Breast epithelium (tissue), 4 donors: ENCODE results near the gene ADARB1. TPM values are rescaled to one million over a fixed set of nuclear protein-coding genes. Genes with fewer than 3 reads are reported as not detected.

ENCODE experiments used
- DNase-seq, 2 donors: peaks; one replicate each; pipeline ENCODE4 v3.0.0-alpha.2; 2019; ENCODE audit warnings: low spot score in 2 of 2
- H3K27ac ChIP-seq, 2 donors: fragments of 200-600 bp; sonication (generic) in 1 of 2; one replicate each; pipeline ENCODE4 v1.5.1; 2016 to 2019; ENCODE audit warnings: mild to moderate bottlenecking in 1 of 2
- H3K27me3 ChIP-seq, 2 donors: fragments of 200-600 bp; sonication (generic) in 1 of 2; one replicate each; pipeline versions ENCODE4 v1.5.1 to v1.6.0; 2017 to 2019; ENCODE audit warnings: control low read depth in 1 of 2, mild to moderate bottlenecking in 1 of 2
- H3K36me3 ChIP-seq: fragments of 200-600 bp; one replicate; pipeline ENCODE4 v1.5.1; 2019
- H3K4me1 ChIP-seq, 2 donors: fragments of 200-600 bp; sonication (generic); one replicate each; pipeline ENCODE4 v1.5.1; 2016 to 2019; ENCODE audit warnings: control low read depth in 1 of 2
- H3K4me3 ChIP-seq, 3 donors: fragments of 200-600 bp; sonication (generic); 1 replicate in 2 of 3; 2 replicates in 1 of 3; pipeline ENCODE4 v1.5.1; 2016 to 2019; ENCODE audit warnings: mild to moderate bottlenecking in 3 of 3, moderate library complexity in 2 of 3
- H3K9me3 ChIP-seq, 2 donors: fragments of 200-600 bp; sonication (generic) in 1 of 2; one replicate each; pipeline ENCODE4 v1.5.1; 2016 to 2019; ENCODE audit warnings: control low read depth in 1 of 2
- POLR2A ChIP-seq: fragments of 450-650 bp; IDR thresholded peaks from one replicate; pipeline ENCODE4 v1.6.1; 2016; ENCODE audit warnings: antibody characterized with exemption, mild to moderate bottlenecking, moderate library complexity
- POLR2AphosphoS5 ChIP-seq, 3 donors: sonication (generic); formaldehyde crosslinking; IDR thresholded peaks; one replicate each; pipeline ENCODE4 v1.6.1; 2017; ENCODE audit warnings: antibody characterized with exemption in 3 of 3
- intact Hi-C: fragments of 100-400 bp; cut with DNase I; formaldehyde crosslinking; loops from one replicate; pipeline ENCODE4 v1.15.1; 2023; ENCODE audit warnings: low total_unique reads
- total RNA-seq, 3 donors: library from RNA; depleted of rRNA; stranded (reverse); fragments of >200 nt; gene quantifications; one replicate each; pipeline ENCODE4 v1.1.0, GENCODE V29; 2016
- TF ChIP-seq, protein P1 (sequence below), 3 donors: fragments of 450-650 bp; IDR thresholded peaks; one replicate each; pipeline ENCODE4 v1.5.1; 2016 to 2017; ENCODE audit warnings: antibody characterized with exemption in 3 of 3, mild to moderate bottlenecking in 3 of 3, moderate library complexity in 3 of 3

The ADARB1 gene
- total RNA-seq, 3 donors from 2014 or later, result 19.9 to 21.3 (median 20.0) TPM

DNA sequence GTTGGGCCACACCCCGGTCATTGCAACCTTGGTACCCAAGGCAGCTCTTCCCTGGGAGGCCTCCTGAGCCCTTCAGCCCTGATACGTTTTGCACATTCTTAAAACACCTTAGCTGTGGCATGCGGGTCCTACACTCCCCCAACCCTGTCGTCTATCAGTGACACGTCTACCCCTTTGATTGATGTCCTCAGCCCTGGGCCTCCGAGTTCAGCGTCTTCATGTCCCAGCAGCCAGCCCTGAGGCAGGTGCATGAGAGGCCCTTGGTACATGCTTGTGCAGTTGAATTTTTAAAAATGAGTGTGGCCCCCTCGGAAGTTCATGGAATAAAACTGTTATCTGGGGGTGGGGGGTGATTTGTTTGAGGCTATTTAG is 38.9 kb upstream of the ADARB1 start:
- intact Hi-C loops, result loop anchor here (5.0 kb wide), 1 partner anchor 1297 kb away; no protein-coding TSS in a partner anchor
- Histone ChIP-seq H3K27me3 (no peaks in the 10 kb centered on the region), H3K4me1 (peaks cover under 1 to 2% of the 10 kb centered on the region in 2 donors), H3K9me3 (peaks cover 9 to 12% of the 10 kb centered on the region in 2 donors), H3K27ac (no peak overlapping the region), H3K36me3 (no peaks in the 10 kb centered on the region), H3K4me3 (no peak overlapping the region)
- DNase-seq, result no peak
- TF ChIP-seq, protein P1, sequence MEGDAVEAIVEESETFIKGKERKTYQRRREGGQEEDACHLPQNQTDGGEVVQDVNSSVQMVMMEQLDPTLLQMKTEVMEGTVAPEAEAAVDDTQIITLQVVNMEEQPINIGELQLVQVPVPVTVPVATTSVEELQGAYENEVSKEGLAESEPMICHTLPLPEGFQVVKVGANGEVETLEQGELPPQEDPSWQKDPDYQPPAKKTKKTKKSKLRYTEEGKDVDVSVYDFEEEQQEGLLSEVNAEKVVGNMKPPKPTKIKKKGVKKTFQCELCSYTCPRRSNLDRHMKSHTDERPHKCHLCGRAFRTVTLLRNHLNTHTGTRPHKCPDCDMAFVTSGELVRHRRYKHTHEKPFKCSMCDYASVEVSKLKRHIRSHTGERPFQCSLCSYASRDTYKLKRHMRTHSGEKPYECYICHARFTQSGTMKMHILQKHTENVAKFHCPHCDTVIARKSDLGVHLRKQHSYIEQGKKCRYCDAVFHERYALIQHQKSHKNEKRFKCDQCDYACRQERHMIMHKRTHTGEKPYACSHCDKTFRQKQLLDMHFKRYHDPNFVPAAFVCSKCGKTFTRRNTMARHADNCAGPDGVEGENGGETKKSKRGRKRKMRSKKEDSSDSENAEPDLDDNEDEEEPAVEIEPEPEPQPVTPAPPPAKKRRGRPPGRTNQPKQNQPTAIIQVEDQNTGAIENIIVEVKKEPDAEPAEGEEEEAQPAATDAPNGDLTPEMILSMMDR (IDR thresholded peaks at IDR 0.05), result no peak
- TF ChIP-seq POLR2A (no peak), POLR2AphosphoS5 (IDR thresholded peaks at IDR 0.05) (no peak)

DNA sequence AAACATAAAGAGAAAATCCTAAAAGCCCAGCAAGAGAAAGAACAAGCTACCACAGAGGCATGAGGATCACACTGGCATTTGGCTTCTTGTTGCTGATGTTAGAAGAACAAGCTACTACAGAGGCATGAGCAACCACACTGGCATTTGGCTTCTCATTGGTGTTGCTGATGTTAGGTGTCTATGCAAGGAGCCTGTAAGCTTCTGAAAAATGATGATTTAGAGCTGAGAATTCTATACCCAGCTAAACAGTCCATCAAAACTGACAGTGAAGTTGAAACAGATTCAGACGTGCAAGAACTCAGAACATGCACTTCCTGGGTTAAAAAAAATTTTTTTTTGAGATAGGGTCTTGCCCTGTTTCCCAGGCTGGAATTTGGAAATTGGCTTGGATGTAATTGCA is 37.8 kb upstream of the ADARB1 start:
- peaks cover 7 to 9% of the 10 kb centered on the region in 2 donors for H3K4me1 ChIP-seq
- no peak for DNase-seq
- intact Hi-C loops, result loop anchor here (5.0 kb wide), 1 partner anchor 1296 kb away; no protein-coding TSS in a partner anchor

GRCh38 chr21:45037986-45038385 is 36.4 kb upstream of the ADARB1 start:
- H3K36me3 ChIP-seq, result no peaks in the 10 kb centered on the region
- no peak overlapping the region for H3K27ac ChIP-seq
- no peaks in the 10 kb centered on the region for H3K27me3 ChIP-seq
- no peak overlapping the region for H3K4me3 ChIP-seq
- peaks cover 9 to 12% of the 10 kb centered on the region in 2 donors for H3K9me3 ChIP-seq
- H3K4me1 ChIP-seq, result peaks cover 7 to 9% of the 10 kb centered on the region in 2 donors
- intact Hi-C loops, result loop anchor here (5.0 kb wide), 1 partner anchor 1294 kb away; no protein-coding TSS in a partner anchor
- DNase-seq, result no peak
- TF ChIP-seq POLR2AphosphoS5 (IDR thresholded peaks at IDR 0.05) (no peak), POLR2A (no peak)
- TF ChIP-seq, protein P1 (IDR thresholded peaks at IDR 0.05), result no peak

More for the DNA sequence above, 37.8 kb upstream of the ADARB1 start:
- H3K36me3 ChIP-seq, result no peaks in the 10 kb centered on the region
- TF ChIP-seq POLR2AphosphoS5 (IDR thresholded peaks at IDR 0.05), result no peak
- TF ChIP-seq, protein P1 (IDR thresholded peaks at IDR 0.05), result no peak
- no peak for TF ChIP-seq POLR2A
- H3K4me3 ChIP-seq, result no peak overlapping the region
- no peak overlapping the region for H3K27ac ChIP-seq
- peaks cover 9 to 12% of the 10 kb centered on the region in 2 donors for H3K9me3 ChIP-seq
- no peaks in the 10 kb centered on the region for H3K27me3 ChIP-seq

- intact Hi-C loops, result loop anchor here (5.0 kb wide), 1 partner anchor 1293 kb away; no protein-coding TSS in a partner anchor
- TF ChIP-seq, protein P1 (IDR thresholded peaks at IDR 0.05), result no peak
- TF ChIP-seq POLR2A, result no peak
- TF ChIP-seq POLR2AphosphoS5 (IDR thresholded peaks at IDR 0.05), result no peak
- Histone ChIP-seq H3K9me3 (peaks cover 9 to 12% of the 10 kb centered on the region in 2 donors), H3K27ac (peak overlapping the region; percentile 64 to 90), H3K4me1 (peaks cover 7 to 9% of the 10 kb centered on the region in 2 donors), H3K36me3 (no peaks in the 10 kb centered on the region), H3K4me3 (no peak overlapping the region), H3K27me3 (no peaks in the 10 kb centered on the region)
- DNase-seq, result no peak
These were observed 34.8 kb upstream of the ADARB1 start for GRCh38 chr21:45039317-45040156.

DNA sequence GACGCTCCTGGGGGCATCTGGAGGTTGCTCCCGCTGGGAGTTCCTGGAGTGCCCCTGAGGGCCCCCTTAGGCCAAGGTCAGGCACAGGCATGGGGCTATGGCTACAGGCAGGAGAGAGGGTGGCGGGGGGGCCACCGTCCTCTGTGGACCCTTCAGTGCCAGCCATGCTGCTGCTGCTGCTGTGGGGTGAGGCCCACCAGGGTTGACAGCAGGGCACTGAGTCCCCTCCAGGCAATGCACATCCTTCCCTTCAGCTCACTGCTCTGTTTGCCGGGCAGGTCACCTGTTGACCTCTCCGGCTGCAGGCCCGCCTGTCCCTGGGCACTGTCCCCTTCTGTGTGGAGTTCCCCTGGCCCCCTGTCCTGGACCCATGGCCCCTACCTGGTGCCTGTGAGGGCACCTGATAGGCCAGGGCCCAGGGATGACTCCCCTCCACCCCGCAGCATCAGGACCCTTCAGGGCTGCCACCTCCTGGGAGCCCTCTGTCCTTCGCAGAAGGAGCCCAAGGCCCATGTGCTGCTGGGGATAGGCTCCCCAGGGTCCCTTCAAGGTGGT is 34.1 kb upstream of the ADARB1 start:
- TF ChIP-seq POLR2AphosphoS5 (IDR thresholded peaks at IDR 0.05), result no peak
- TF ChIP-seq POLR2A, result no peak
- TF ChIP-seq, protein P1 (IDR thresholded peaks at IDR 0.05), result no peak
- peaks cover 9 to 12% of the 10 kb centered on the region in 2 donors for H3K9me3 ChIP-seq
- peak overlapping the region; percentile 64 to 90 for H3K27ac ChIP-seq
- peaks cover 7 to 9% of the 10 kb centered on the region in 2 donors for H3K4me1 ChIP-seq
- no peaks in the 10 kb centered on the region for H3K36me3 ChIP-seq
- H3K27me3 ChIP-seq, result no peaks in the 10 kb centered on the region
- no peak overlapping the region for H3K4me3 ChIP-seq
- DNase-seq, result no peak
- intact Hi-C loops, result no loop called here
